ENCODE measurements around the gene MCTP2.

GRCh38 chr15:94263341-94264273, 32.2 kb downstream of the MCTP2 start:
- TF ChIP-seq POLR2A (IDR thresholded peaks at IDR 0.05; ENCODE audit: low read length), result peak; percentile 20
- TF ChIP-seq GATA1 (IDR thresholded peaks at IDR 0.05; ENCODE audit: low read depth, low read length), result no peak
